ENCODE measurements around the gene ANKH. TPM values are rescaled to one million over a fixed set of nuclear protein-coding genes. Genes with fewer than 3 reads are reported as not detected.

ANKH gene
- total RNA-seq, 1 experiment from 2014 or later: 65.2 TPM

GRCh38 chr5:14821100-14821845 lies 50.3 kb downstream of the ANKH start:
- intact Hi-C loops (cut with micrococcal nuclease): no loop called here
- RAD21 ChIA-PET (ENCODE audit: low non-redundant PET in 1 of 2, low total read pairs in 2 of 2, uncharacterized antibody in 2 of 2, unreplicated experiment in 2 of 2): no interaction called here

GRCh38 chr5:14818931-14819790 lies 52.4 kb downstream of the ANKH start:
- Histone ChIP-seq H3K4me3 (replicated peaks in 1 of 2; ENCODE audit: low read depth in 1 of 2, low read length in 2 of 2) (no peak overlapping the region), H3K9me2 (ENCODE audit: insufficient read depth) (no peaks in the 10 kb centered on the region), H3K36me3 (ENCODE audit: control insufficient read depth in 1 of 2, insufficient read depth in 2 of 2, low read length in 2 of 2) (no peaks in the 10 kb centered on the region), H3K79me2 (ENCODE audit: insufficient read depth, low read length) (peaks cover 3% of the 10 kb centered on the region; the same call in 1 of the 2 replicates), H2AFZ (ENCODE audit: low read depth, low read length, poor library complexity, severe bottlenecking) (no peak overlapping the region), H3K4me2 (ENCODE audit: low read length) (no peak overlapping the region), H3K27ac (ENCODE audit: low read depth, low read length) (no peak overlapping the region), H4K20me1 (ENCODE audit: insufficient read depth) (no peaks in the 10 kb centered on the region), H3K9ac (ENCODE audit: low read length) (no peak overlapping the region), H3K27me3 (ENCODE audit: insufficient read depth, low read length) (no peaks in the 10 kb centered on the region), H3K4me1 (ENCODE audit: control insufficient read depth in 1 of 2, insufficient read depth in 2 of 2, low read length in 2 of 2) (peaks cover 4 to 13% of the 10 kb centered on the region in 2 experiments; a peak in 3 of 4 replicates), H3K9me3 (ENCODE audit: control insufficient read depth in 1 of 2, insufficient read depth in 1 of 2, low read depth in 1 of 2, low read length in 2 of 2) (no peaks in the 10 kb centered on the region)
- ATAC-seq (no peak), DNase-seq (ENCODE audit: low read depth, low spot score) (no peak)
- intact Hi-C loops (cut with micrococcal nuclease): no loop called here
- ChIA-PET CTCF (no interaction called here), RAD21 (ENCODE audit: low non-redundant PET in 1 of 2, low total read pairs in 2 of 2, uncharacterized antibody in 2 of 2, unreplicated experiment in 2 of 2) (no interaction called here), POLR2A (no interaction called here)
- BruUV-seq (replicated peaks): no TSS peak
- TF ChIP-seq SIN3A (IDR thresholded peaks at IDR 0.05; ENCODE audit: low read depth) (no peak), ZFX (IDR thresholded peaks at IDR 0.05) (no peak), CBX3 (IDR thresholded peaks at IDR 0.05; ENCODE audit: low read depth) (no peak), ZNF274 (IDR thresholded peaks at IDR 0.05; ENCODE audit: low read depth, low read length) (no peak), YY1 (IDR thresholded peaks at IDR 0.05; ENCODE audit: extremely low read depth, insufficient replicate concordance, low read depth, low read length) (no peak), ELF1 (IDR thresholded peaks at IDR 0.05; ENCODE audit: borderline replicate concordance, low read depth) (no peak), FOSL1 (IDR thresholded peaks at IDR 0.05; ENCODE audit: low read depth) (no peak), RAD21 (IDR thresholded peaks at IDR 0.05; ENCODE audit: low read depth) (no peak), EGR1 (IDR thresholded peaks at IDR 0.05; ENCODE audit: low read depth) (no peak), EZH2phosphoT487 (IDR thresholded peaks at IDR 0.05; ENCODE audit: borderline replicate concordance) (no peak), SRF (IDR thresholded peaks at IDR 0.05; ENCODE audit: low read depth) (no peak), JUND (IDR thresholded peaks at IDR 0.05) (no peak), SP1 (IDR thresholded peaks at IDR 0.05; ENCODE audit: low read depth) (no peak)
- TF ChIP-seq, protein P1, sequence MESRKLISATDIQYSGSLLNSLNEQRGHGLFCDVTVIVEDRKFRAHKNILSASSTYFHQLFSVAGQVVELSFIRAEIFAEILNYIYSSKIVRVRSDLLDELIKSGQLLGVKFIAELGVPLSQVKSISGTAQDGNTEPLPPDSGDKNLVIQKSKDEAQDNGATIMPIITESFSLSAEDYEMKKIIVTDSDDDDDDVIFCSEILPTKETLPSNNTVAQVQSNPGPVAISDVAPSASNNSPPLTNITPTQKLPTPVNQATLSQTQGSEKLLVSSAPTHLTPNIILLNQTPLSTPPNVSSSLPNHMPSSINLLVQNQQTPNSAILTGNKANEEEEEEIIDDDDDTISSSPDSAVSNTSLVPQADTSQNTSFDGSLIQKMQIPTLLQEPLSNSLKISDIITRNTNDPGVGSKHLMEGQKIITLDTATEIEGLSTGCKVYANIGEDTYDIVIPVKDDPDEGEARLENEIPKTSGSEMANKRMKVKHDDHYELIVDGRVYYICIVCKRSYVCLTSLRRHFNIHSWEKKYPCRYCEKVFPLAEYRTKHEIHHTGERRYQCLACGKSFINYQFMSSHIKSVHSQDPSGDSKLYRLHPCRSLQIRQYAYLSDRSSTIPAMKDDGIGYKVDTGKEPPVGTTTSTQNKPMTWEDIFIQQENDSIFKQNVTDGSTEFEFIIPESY (IDR thresholded peaks at IDR 0.05; ENCODE audit: extremely low read depth, insufficient replicate concordance, low read length): no peak
- TF ChIP-seq, protein P2, sequence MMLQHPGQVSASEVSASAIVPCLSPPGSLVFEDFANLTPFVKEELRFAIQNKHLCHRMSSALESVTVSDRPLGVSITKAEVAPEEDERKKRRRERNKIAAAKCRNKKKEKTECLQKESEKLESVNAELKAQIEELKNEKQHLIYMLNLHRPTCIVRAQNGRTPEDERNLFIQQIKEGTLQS (IDR thresholded peaks at IDR 0.05): no peak

More at GRCh38 chr5:14821100-14821845, 50.3 kb downstream of the ANKH start:
- Histone ChIP-seq H4K20me1 (ENCODE audit: insufficient read depth) (no peaks in the 10 kb centered on the region), H3K4me1 (ENCODE audit: control insufficient read depth in 1 of 2, insufficient read depth in 2 of 2, low read length in 2 of 2) (peaks cover 4 to 13% of the 10 kb centered on the region in 2 experiments; a peak in 3 of 4 replicates), H3K4me2 (ENCODE audit: low read length) (no peak overlapping the region), H3K27ac (ENCODE audit: low read depth, low read length) (no peak overlapping the region), H3K9ac (ENCODE audit: low read length) (no peak overlapping the region), H3K4me3 (replicated peaks in 1 of 2; ENCODE audit: low read depth in 1 of 2, low read length in 2 of 2) (no peak overlapping the region), H3K9me2 (ENCODE audit: insufficient read depth) (no peaks in the 10 kb centered on the region), H2AFZ (ENCODE audit: low read depth, low read length, poor library complexity, severe bottlenecking) (no peak overlapping the region), H3K9me3 (ENCODE audit: control insufficient read depth in 1 of 2, insufficient read depth in 1 of 2, low read depth in 1 of 2, low read length in 2 of 2) (no peaks in the 10 kb centered on the region), H3K79me2 (ENCODE audit: insufficient read depth, low read length) (peaks cover 3% of the 10 kb centered on the region; the same call in 1 of the 2 replicates), H3K27me3 (ENCODE audit: insufficient read depth, low read length) (no peaks in the 10 kb centered on the region), H3K36me3 (ENCODE audit: control insufficient read depth in 1 of 2, insufficient read depth in 2 of 2, low read length in 2 of 2) (no peaks in the 10 kb centered on the region)
- DNase-seq (ENCODE audit: low read depth, low spot score) (no peak), ATAC-seq (no peak)
- POLR2A ChIA-PET: no interaction called here
- TF ChIP-seq EZH2phosphoT487 (IDR thresholded peaks at IDR 0.05; ENCODE audit: borderline replicate concordance) (no peak), EGR1 (IDR thresholded peaks at IDR 0.05; ENCODE audit: low read depth) (no peak), ZNF274 (IDR thresholded peaks at IDR 0.05; ENCODE audit: low read depth, low read length) (no peak), POLR2AphosphoS5 (IDR thresholded peaks at IDR 0.05; ENCODE audit: low read depth, low read length) (no peak), MAX (IDR thresholded peaks at IDR 0.05) (no peak), SRF (IDR thresholded peaks at IDR 0.05; ENCODE audit: low read depth) (no peak)
- BruUV-seq (replicated peaks): no TSS peak
- CTCF ChIA-PET: no interaction called here
